Activated T-helper 1 cell treated with anti-CD3 and anti-CD28 coated beads, Interleukin-12 subunit alpha, Interleukin-12 subunit beta, Interleukin-2, Interleukin-4 antibody, amounts not matched to agents 30 ng/mL and 10 ng/mL and 1 ng/mL, durations not matched to agents 14 hours and 24 hours and 36 hours (primary cell): Measurements from ENCODE around the gene COL17A1. TPM values are rescaled to one million over a fixed set of nuclear protein-coding genes. Genes with fewer than 3 reads are reported as not detected.

ENCODE experiments used
- DNase-seq: peaks from one replicate; pipeline ENCODE4 v3.0.0; 2021; ENCODE audit warnings: low spot score
- H3K27ac Mint-ChIP-seq: one replicate; pipeline ENCODE4 v1.8.0; 2021; ENCODE audit warnings: mild to moderate bottlenecking, mixed read lengths
- H3K27me3 Mint-ChIP-seq: one replicate; pipeline ENCODE4 v1.8.0; 2022; ENCODE audit warnings: mild to moderate bottlenecking, moderate library complexity, mixed read lengths; ENCODE audit not compliant: insufficient read depth
- H3K36me3 Mint-ChIP-seq: one replicate; pipeline ENCODE4 v1.8.0; 2021; ENCODE audit warnings: low read depth, mixed read lengths
- H3K4me1 Mint-ChIP-seq: one replicate; pipeline ENCODE4 v1.8.0; 2021; ENCODE audit warnings: low read depth, mixed read lengths
- H3K4me3 Mint-ChIP-seq: one replicate; pipeline ENCODE4 v1.8.0; 2021; ENCODE audit warnings: mild to moderate bottlenecking, moderate library complexity, mixed read lengths
- H3K9me3 Mint-ChIP-seq: one replicate; pipeline ENCODE4 v1.8.0; 2021; ENCODE audit warnings: mixed read lengths
- intact Hi-C: fragments of 100-400 bp; cut with micrococcal nuclease; formaldehyde crosslinking; loops from one replicate; pipeline ENCODE4 v1.15.1; 2024
- total RNA-seq: library from RNA; stranded (reverse); gene quantifications from 2 replicates; pipeline ENCODE4 v1.2.3, GENCODE V29; 2022

The COL17A1 gene
- total RNA-seq, 1 donor from 2014 or later, result not detected

DNA sequence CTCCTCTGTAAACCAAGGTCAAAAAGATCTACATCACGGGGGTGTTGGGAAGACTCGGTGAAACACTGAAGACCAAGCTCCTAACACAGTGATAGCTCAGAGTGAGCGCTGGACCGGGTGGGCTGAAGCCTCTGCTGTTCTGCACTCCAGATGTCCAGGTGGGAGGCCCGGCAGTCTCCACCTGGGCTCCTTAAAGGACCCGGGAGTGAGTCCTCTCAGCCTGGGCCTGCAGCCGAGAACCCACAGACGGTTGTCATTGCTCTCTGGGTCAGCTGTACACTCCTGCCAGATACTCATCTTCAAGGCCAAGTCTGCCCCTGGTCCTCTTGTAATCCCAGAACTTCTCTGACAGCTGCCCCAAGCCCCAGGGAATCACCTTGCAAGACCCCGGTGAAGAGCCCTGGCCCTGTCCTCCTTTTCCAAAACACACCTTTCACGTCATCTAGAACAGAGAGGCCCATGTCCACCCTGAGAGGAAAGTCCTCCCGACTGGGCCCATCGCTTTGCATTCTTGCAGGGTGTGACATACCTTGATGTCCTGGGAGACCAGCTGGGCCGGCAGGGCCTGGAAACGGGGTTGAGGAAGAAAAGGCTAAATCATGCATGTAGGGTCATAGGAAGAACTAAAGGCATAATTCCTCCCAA is 43.7 kb downstream of the COL17A1 start:
- no peak for DNase-seq
- no peak overlapping the region for H3K27ac Mint-ChIP-seq
- H3K27me3 Mint-ChIP-seq, result peaks cover 4% of the 10 kb centered on the region
- no peaks in the 10 kb centered on the region for H3K9me3 Mint-ChIP-seq
- intact Hi-C loops, result loop anchor here (10.0 kb wide), 1 partner anchor 163 kb away; no protein-coding TSS in a partner anchor
- no peaks in the 10 kb centered on the region for H3K4me1 Mint-ChIP-seq
- H3K4me3 Mint-ChIP-seq, result no peak overlapping the region
- H3K36me3 Mint-ChIP-seq, result no peaks in the 10 kb centered on the region

DNA sequence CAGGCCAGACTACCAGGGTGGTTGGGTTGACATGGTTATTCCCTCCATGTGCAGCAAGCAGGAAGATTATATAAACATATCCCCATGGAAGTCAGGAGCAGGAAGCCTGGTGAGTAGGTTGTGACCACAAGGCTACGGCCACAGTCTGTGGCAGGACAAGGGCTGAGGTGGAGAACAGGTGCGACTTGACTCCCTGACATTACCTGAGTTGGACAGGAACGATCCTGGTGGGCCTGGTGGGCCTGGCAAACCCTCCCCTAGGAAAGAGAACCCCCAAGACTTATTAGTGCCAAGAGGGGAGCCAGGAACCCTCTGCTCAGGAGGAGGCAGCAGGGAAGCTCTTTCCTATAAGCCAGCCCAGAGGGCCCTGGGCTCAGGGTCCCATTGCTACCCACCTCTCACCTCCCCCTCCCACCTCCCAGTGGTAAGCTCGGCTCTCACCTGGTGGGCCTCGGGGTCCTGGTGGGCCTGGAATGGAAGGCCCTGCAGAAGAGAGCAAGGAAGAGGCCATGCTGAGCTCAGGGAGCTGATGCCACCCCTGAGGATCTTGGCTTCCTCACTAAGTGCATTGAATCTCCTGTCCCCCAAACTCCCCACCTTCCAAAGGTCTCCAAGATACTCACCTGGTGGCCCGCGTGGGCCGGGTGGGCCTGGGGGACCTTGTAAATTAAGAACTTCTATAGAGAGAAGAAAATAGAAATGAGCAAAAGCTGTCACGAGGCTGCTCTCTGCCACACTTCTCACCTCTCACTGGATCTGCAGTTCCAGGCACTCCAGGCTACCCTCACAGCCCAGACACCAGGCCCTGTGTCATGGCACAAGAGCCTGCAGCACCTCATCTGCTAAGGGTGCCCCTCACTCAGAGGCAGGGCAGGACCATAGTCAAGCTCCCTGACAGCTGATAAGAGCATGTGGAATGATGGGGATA is 44.6 kb downstream of the COL17A1 start:
- H3K9me3 Mint-ChIP-seq, result no peaks in the 10 kb centered on the region
- H3K27ac Mint-ChIP-seq, result no peak overlapping the region
- no peak overlapping the region for H3K4me3 Mint-ChIP-seq
- no peak for DNase-seq
- no peaks in the 10 kb centered on the region for H3K4me1 Mint-ChIP-seq
- no peaks in the 10 kb centered on the region for H3K36me3 Mint-ChIP-seq
- intact Hi-C loops, result loop anchor here (10.0 kb wide), 1 partner anchor 164 kb away; no protein-coding TSS in a partner anchor
- H3K27me3 Mint-ChIP-seq, result peaks cover 4% of the 10 kb centered on the region

GRCh38 chr10:104040382-104040781 is 45.3 kb downstream of the COL17A1 start:
- intact Hi-C loops, result loop anchor here (10.0 kb wide), 1 partner anchor 164 kb away; no protein-coding TSS in a partner anchor
- Mint-ChIP-seq H3K4me1 (no peaks in the 10 kb centered on the region), H3K4me3 (no peak overlapping the region), H3K9me3 (no peaks in the 10 kb centered on the region), H3K27ac (no peak overlapping the region), H3K27me3 (peaks cover 4% of the 10 kb centered on the region), H3K36me3 (no peaks in the 10 kb centered on the region)
- DNase-seq, result no peak

GRCh38 chr10:104038958-104039752 is 46.5 kb downstream of the COL17A1 start:
- Mint-ChIP-seq H3K36me3 (no peaks in the 10 kb centered on the region), H3K4me1 (no peaks in the 10 kb centered on the region), H3K9me3 (no peaks in the 10 kb centered on the region), H3K4me3 (no peak overlapping the region), H3K27me3 (peaks cover 3% of the 10 kb centered on the region), H3K27ac (no peak overlapping the region)
- no peak for DNase-seq
- intact Hi-C loops, result no loop called here

DNA sequence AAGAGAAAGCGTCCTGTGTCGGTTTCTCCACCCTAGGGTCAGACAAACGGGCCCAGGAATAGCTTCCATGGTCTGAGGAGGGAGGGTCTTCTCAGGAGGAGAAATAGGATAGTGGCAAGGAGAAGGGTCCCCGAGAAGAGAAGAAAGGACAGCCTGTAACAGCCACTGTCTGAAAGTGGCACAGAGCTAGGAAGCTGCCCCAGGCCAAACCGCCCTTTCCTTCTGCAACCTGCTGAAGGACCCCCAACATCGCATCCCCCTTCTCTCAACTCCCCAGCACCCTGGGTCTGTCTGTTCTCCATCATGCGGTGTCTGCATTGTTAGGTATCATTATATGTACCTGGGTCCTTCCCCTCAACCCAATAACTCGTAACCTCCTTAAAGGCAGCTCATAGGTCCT is 47.1 kb downstream of the COL17A1 start:
- H3K36me3 Mint-ChIP-seq, result no peaks in the 10 kb centered on the region
- H3K4me1 Mint-ChIP-seq, result no peaks in the 10 kb centered on the region
- peaks cover 2% of the 10 kb centered on the region for H3K27me3 Mint-ChIP-seq
- H3K9me3 Mint-ChIP-seq, result no peaks in the 10 kb centered on the region
- no peak for DNase-seq
- H3K27ac Mint-ChIP-seq, result no peak overlapping the region
- intact Hi-C loops, result no loop called here
- no peak overlapping the region for H3K4me3 Mint-ChIP-seq

DNA sequence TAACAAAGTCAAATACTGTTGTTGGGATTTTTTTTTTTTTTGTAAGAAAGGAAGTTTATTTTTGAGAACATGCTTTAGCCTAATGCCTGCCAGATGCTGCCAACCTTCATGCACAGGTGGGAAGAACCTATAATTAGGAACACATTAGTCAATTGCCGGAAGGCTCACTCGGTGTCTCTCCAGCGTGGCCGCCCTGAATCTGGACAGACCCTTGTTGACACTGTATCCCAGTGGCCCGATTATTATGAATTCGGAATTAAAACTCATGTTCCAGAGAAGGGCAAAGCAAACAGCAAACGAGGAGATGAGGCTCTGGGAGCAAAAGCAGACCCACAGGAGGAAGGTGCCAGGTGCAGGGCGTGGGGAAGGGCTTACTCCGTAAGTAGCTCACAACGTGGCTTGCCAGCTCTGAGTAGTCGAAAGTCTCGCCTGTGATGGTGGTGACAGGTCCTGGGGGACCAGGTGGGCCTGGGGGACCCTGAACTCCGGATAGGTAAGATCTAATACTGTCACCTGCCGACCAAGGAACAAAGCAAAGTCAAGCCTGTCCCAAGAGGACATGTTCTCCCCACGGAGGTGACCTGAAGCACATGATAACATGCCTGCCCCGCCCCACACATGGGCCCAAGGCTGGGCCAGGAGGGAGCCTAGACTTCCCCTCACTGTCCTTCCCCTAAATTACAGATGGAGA is 48.3 kb downstream of the COL17A1 start:
- no peaks in the 10 kb centered on the region for H3K4me1 Mint-ChIP-seq
- H3K27me3 Mint-ChIP-seq, result no peaks in the 10 kb centered on the region
- no peak overlapping the region for H3K27ac Mint-ChIP-seq
- no peak overlapping the region for H3K4me3 Mint-ChIP-seq
- intact Hi-C loops, result no loop called here
- H3K9me3 Mint-ChIP-seq, result no peaks in the 10 kb centered on the region
- H3K36me3 Mint-ChIP-seq, result no peaks in the 10 kb centered on the region
- no peak for DNase-seq

DNA sequence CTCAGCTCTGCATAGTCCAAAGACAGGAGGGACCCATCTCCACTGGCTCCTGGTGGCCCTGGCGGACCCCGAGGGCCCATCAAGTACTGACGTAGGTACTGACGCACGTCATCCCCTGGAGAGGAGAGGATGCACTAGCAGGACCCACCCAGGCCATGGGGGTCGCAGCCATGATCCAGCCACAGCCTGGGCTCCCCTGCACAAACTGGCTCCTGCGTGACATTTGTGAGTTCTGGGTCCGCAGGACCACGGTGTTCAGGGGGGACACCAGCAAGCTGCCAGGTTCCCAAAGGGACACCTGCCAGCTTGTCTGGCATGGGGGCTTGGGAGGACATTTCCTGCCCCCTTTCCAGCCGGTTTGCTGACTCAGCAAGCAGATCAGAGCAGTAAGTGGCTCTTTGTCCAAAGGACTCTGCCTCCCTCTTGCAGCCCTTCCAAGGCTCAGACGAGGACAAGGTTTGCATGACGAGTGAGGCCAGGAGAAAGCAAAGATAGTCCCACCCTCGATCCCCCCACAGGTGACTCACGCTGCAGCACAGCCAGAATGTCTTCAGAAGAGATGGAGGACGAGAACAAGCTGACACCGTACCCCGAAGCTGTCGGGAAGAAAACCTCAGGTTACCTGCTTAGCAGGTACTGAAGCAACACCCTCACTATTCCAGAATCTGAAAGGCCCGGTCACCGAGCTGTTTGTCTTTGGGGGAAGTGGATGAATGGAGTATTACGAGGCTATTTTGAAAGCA is 49.0 kb downstream of the COL17A1 start:
- Mint-ChIP-seq H3K9me3 (no peaks in the 10 kb centered on the region), H3K36me3 (peaks cover under 1% of the 10 kb centered on the region), H3K4me3 (no peak overlapping the region), H3K27ac (no peak overlapping the region), H3K4me1 (no peaks in the 10 kb centered on the region), H3K27me3 (no peaks in the 10 kb centered on the region)
- intact Hi-C loops, result no loop called here
- no peak for DNase-seq

DNA sequence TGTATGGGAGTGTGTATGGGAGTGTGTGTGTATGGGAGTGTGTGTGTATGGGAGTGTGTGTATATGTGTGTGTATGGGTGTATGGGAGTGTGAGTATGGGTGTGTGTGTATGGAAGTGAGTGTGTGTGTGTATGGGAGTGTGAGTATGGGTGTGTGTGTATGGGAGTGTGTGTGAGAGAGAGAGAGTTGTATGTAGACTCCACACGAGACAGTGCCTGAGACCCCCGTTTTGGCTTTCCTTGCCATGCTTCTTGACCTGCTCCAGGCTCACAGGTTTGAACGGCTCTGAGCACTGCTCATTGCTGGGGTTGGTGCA is 49.7 kb downstream of the COL17A1 start:
- Mint-ChIP-seq H3K4me3 (no peak overlapping the region), H3K9me3 (no peaks in the 10 kb centered on the region), H3K27ac (no peak overlapping the region), H3K27me3 (no peaks in the 10 kb centered on the region), H3K36me3 (peaks cover 5% of the 10 kb centered on the region), H3K4me1 (no peaks in the 10 kb centered on the region)
- intact Hi-C loops, result no loop called here
- no peak for DNase-seq

- intact Hi-C loops, result no loop called here
- H3K4me3 Mint-ChIP-seq, result no peak overlapping the region
- no peak for DNase-seq
- peak overlapping the region; percentile 10 for H3K27ac Mint-ChIP-seq
- H3K9me3 Mint-ChIP-seq, result no peaks in the 10 kb centered on the region
- H3K4me1 Mint-ChIP-seq, result no peaks in the 10 kb centered on the region
- no peaks in the 10 kb centered on the region for H3K27me3 Mint-ChIP-seq
- peaks cover 5% of the 10 kb centered on the region for H3K36me3 Mint-ChIP-seq
These were observed 50.2 kb downstream of the COL17A1 start for GRCh38 chr10:104035194-104036068.

- Mint-ChIP-seq H3K27ac (no peak overlapping the region), H3K36me3 (peaks cover 6% of the 10 kb centered on the region), H3K27me3 (no peaks in the 10 kb centered on the region), H3K9me3 (no peaks in the 10 kb centered on the region), H3K4me1 (no peaks in the 10 kb centered on the region), H3K4me3 (no peak overlapping the region)
- intact Hi-C loops, result no loop called here
- no peak for DNase-seq
These were observed 51.1 kb downstream of the COL17A1 start for GRCh38 chr10:104034401-104035193.

- Mint-ChIP-seq H3K9me3 (no peaks in the 10 kb centered on the region), H3K27me3 (no peaks in the 10 kb centered on the region), H3K4me1 (no peaks in the 10 kb centered on the region), H3K4me3 (no peak overlapping the region), H3K27ac (no peak overlapping the region), H3K36me3 (peaks cover 10% of the 10 kb centered on the region)
- intact Hi-C loops, result no loop called here
- DNase-seq, result no peak
These were observed 51.7 kb downstream of the COL17A1 start for GRCh38 chr10:104033966-104034365.
